D721Med (cell line): ENCODE data around the gene FAM50A.

Source experiments
- DNase-seq: peaks from one replicate; pipeline ENCODE4 v3.0.0; 2011; ENCODE audit warnings: low spot score; ENCODE audit not compliant: insufficient read length
- FAIRE-seq: peaks from 2 replicates; lab custom pipeline; 2011; peaks lifted over from hg19 to GRCh38; lab: Jason Lieb, UNC
- TF ChIP-seq, protein P1 (sequence below): IDR thresholded peaks from 2 replicates; pipeline ENCODE4 v1.5.1; 2012; ENCODE audit warnings: mild to moderate bottlenecking, control low read depth; ENCODE audit not compliant: insufficient read depth; ENCODE audit errors: missing control alignments

Gene FAM50A

DNA sequence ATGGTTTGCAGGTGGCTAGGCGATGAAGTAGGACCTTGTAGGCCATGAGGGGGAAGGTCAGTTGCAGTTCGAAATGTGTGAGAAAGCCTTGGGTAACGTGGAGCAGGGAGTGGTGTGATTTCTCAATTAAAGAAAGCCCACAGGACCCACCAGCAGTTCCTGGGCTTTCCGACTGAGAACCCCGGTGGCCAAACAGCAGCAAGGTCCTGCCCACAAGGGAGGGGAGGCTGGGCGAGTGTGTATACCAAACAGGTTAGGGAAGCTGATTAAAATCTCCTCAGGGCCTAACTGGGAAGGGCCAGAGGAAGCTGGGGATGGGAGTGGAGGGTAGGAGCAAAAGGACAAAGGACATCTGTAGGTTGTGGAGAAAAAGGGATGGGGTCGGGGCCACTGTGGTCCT, 13.0 kb upstream of the FAM50A start:
- no peak for FAIRE-seq
- TF ChIP-seq, protein P1, sequence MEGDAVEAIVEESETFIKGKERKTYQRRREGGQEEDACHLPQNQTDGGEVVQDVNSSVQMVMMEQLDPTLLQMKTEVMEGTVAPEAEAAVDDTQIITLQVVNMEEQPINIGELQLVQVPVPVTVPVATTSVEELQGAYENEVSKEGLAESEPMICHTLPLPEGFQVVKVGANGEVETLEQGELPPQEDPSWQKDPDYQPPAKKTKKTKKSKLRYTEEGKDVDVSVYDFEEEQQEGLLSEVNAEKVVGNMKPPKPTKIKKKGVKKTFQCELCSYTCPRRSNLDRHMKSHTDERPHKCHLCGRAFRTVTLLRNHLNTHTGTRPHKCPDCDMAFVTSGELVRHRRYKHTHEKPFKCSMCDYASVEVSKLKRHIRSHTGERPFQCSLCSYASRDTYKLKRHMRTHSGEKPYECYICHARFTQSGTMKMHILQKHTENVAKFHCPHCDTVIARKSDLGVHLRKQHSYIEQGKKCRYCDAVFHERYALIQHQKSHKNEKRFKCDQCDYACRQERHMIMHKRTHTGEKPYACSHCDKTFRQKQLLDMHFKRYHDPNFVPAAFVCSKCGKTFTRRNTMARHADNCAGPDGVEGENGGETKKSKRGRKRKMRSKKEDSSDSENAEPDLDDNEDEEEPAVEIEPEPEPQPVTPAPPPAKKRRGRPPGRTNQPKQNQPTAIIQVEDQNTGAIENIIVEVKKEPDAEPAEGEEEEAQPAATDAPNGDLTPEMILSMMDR, result no peak
- no peak for DNase-seq

DNA sequence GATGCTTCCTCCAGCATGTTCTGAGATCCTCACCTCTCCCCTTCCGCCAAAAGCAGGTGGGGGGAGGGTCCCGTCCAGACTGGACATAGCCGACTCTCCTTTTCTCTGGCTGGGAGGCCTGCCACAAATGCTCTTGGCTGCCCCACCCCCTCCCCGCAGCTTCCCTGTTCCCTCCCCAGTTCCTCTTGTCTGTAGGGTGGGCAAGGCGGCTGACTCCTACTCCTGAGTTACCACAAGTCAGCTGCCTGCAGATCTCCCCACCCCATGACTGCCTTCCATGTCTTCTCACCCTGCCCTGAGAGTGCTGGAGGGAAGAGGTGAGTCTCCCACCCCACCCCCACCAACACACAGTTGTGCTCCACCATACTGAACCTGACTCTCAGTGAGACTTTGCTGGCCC, 12.6 kb upstream of the FAM50A start:
- DNase-seq, result no peak
- no peak for FAIRE-seq
- TF ChIP-seq, protein P1, result no peak

DNA sequence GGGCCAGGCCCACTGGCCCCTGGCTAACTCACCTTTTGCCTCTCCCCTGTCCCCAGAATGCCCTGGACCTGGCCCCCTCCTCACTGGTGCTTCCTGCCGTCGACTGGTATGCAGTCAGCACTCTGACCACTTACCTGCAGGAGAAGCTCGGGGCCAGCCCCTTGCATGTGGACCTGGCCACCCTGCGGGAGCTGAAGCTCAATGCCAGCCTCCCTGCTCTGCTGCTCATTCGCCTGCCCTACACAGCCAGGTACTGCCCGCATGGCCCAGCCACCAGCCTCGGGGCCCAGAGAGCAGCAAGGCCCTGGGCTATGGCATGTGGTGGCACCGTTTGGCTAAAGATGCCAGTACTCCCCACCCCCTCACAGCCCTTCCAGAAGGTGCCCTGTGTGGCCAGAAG, 11.7 kb upstream of the FAM50A start:
- TF ChIP-seq, protein P1, result no peak
- DNase-seq (no peak), FAIRE-seq (no peak)

DNA sequence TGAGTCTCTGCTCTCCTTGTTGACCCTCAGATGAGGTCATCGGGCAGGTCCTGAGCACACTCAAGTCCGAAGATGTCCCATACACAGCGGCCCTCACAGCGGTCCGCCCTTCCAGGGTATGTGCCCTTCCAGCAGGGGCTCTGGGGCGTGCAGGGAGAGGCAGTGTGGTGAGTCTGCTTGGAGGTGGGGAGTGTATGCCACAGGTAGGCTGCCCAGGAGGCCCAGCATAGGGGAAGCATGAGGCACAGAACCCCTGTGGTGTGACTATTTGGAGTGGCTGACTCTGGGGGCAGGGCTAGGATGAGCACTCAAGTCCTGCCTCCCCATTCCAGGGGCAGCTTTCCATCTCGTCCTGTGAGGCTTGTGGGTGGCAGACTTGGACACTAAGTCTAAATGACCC, 10.3 kb upstream of the FAM50A start:
- FAIRE-seq (no peak), DNase-seq (no peak)
- TF ChIP-seq, protein P1, result no peak

DNA sequence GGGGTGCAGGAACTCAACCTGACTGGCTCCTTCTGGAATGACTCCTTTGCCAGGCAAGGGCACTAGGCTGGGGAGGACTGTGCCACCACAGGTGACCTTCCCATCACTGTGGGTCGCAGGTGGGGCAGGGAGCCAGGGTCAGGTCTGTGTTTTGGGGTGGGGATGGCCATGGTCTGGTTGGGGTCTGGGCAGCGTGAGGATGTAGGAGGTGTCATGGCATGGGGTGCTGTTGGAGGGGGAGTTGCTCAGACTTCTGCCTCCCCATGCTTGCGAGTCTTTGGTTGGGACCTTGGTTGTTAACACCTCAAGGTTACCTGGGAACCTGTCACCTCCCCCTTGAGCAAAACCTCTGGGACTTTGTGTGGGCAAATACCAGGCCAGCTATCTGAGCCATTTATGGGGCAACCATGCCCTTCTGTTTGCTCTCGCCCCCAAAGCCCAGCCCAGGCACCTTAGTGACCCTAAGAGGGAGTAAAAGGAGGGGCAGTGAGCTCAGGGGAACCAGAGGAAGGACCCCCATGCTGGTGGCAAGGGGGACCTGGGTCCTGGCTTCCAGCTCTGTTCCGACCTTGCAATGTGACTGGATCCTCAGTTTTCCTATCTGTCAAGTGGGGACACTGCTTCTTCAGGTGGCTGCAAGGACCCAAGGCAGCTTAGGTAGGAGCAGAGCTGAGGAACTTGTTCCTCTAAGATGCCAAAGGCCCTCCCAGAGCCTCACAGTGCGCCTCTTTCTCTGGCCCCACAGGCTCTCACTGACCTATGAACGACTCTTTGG, 9.4 kb upstream of the FAM50A start:
- TF ChIP-seq, protein P1, result no peak
- FAIRE-seq (no peak), DNase-seq (no peak)

DNA sequence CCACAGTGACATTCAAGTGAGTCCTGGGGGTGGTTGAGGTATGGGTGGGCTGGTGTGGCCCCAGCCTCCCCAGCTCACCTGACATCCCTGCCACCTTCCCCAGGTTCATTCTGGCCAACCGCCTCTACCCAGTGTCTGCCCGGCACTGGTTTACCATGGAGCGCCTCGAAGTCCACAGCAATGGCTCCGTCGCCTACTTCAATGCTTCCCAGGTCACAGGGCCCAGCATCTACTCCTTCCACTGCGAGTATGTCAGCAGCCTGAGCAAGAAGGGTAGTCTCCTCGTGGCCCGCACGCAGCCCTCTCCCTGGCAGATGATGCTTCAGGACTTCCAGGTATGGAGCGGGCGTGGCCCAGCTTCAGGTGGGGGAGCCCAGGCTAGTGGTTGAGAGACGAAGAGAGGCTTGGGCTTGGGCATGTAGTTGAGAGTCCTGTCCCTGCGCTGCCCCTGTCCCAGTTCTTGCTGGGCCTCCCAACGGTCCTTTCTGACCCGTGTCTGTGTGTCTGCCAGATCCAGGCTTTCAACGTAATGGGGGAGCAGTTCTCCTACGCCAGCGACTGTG, 8.7 kb upstream of the FAM50A start:
- FAIRE-seq (no peak), DNase-seq (no peak)
- TF ChIP-seq, protein P1, result no peak
